SK-N-SH treated with all-trans-retinoic acid at 6 μM for 48 hours (cell line): ENCODE results near the gene PFKL.

Experiments
- ATAC-seq: fragments of 200-7000 bp; cut with Tn5 transposase; 3 replicates; pipeline ENCODE4 v1.9.1; 2020; ENCODE audit warnings: mild to moderate bottlenecking, moderate library complexity
- ARNTL ChIP-seq: fragments of 450-650 bp; formaldehyde crosslinking; IDR thresholded peaks from 2 replicates; pipeline ENCODE4 v1.5.0; 2020; ENCODE audit warnings: low read depth, mild to moderate bottlenecking, moderate library complexity, borderline replicate concordance
- BACH2 ChIP-seq: fragments of 250-450 bp; sonication (Bioruptor Pico); IDR thresholded peaks from 2 replicates; pipeline ENCODE4 v1.9.0; 2021; ENCODE audit warnings: mild to moderate bottlenecking, borderline replicate concordance
- CSDC2 ChIP-seq: fragments of 250-450 bp; sonication (Bioruptor Pico); IDR thresholded peaks from 2 replicates; pipeline ENCODE4 v1.5.0; 2020; ENCODE audit warnings: mild to moderate bottlenecking, moderate library complexity
- ESRRG ChIP-seq: fragments of 250-450 bp; sonication (Bioruptor Pico); IDR thresholded peaks from 2 replicates; pipeline ENCODE4 v1.6.1; 2021; ENCODE audit warnings: mild to moderate bottlenecking
- GLIS3 ChIP-seq: fragments of 250-450 bp; sonication (Bioruptor Pico); IDR thresholded peaks from 2 replicates; pipeline ENCODE4 v1.5.0; 2020; ENCODE audit warnings: mild to moderate bottlenecking, moderate library complexity
- ISL1 ChIP-seq: fragments of 250-450 bp; sonication (Bioruptor Pico); IDR thresholded peaks from 2 replicates; pipeline ENCODE4 v2.1.2; 2022; ENCODE audit warnings: mild to moderate bottlenecking, moderate library complexity
- OSR1 ChIP-seq: fragments of 250-450 bp; sonication (Bioruptor Pico); IDR thresholded peaks from 2 replicates; pipeline ENCODE4 v1.8.0; 2022; ENCODE audit warnings: moderate library complexity, mild to moderate bottlenecking, inconsistent platforms
- PPARA ChIP-seq: fragments of 250-450 bp; sonication (Bioruptor Pico); IDR thresholded peaks from 2 replicates; pipeline ENCODE4 v1.5.0; 2020; ENCODE audit warnings: mild to moderate bottlenecking, borderline replicate concordance
- RARB ChIP-seq: fragments of 250-450 bp; sonication (Bioruptor Pico); IDR thresholded peaks from 2 replicates; pipeline ENCODE4 v1.8.0; 2021; ENCODE audit warnings: mild to moderate bottlenecking, moderate library complexity
- SNAI2 ChIP-seq: fragments of 250-450 bp; sonication (Bioruptor Pico); IDR thresholded peaks from 2 replicates; pipeline ENCODE4 v1.5.0; 2020; ENCODE audit warnings: mild to moderate bottlenecking, moderate library complexity
- TCF4 ChIP-seq: fragments of 250-450 bp; sonication (Bioruptor Pico); IDR thresholded peaks from 2 replicates; pipeline ENCODE4 v1.8.0; 2021; ENCODE audit warnings: mild to moderate bottlenecking, moderate library complexity, borderline replicate concordance
- TOX ChIP-seq: fragments of 250-450 bp; sonication (Bioruptor Pico); IDR thresholded peaks from 2 replicates; pipeline ENCODE4 v1.8.0; 2021; ENCODE audit warnings: mild to moderate bottlenecking, moderate library complexity, borderline replicate concordance
- ZC3H10 ChIP-seq: fragments of 250-450 bp; sonication (Bioruptor Pico); IDR thresholded peaks from 2 replicates; pipeline ENCODE4 v1.5.1; 2021; ENCODE audit warnings: mild to moderate bottlenecking, moderate library complexity
- ZFP3 ChIP-seq: fragments of 250-450 bp; sonication (Bioruptor Pico); IDR thresholded peaks from 2 replicates; pipeline ENCODE4 v1.5.0; 2020; ENCODE audit warnings: mild to moderate bottlenecking, moderate library complexity
- ZFP30 ChIP-seq: fragments of 450-650 bp; formaldehyde crosslinking; IDR thresholded peaks from 2 replicates; pipeline ENCODE4 v1.5.0; 2022; ENCODE audit warnings: mild to moderate bottlenecking, moderate library complexity
- ZNF565 ChIP-seq: fragments of 450-650 bp; formaldehyde crosslinking; conservative IDR thresholded peaks from 2 replicates; pipeline ENCODE4 v1.5.0; 2020; ENCODE audit warnings: low read depth, mild to moderate bottlenecking, moderate library complexity
- ZNF70 ChIP-seq: fragments of 450-650 bp; formaldehyde crosslinking; IDR thresholded peaks from 2 replicates; pipeline ENCODE4 v1.5.0; 2020; ENCODE audit warnings: mild to moderate bottlenecking, moderate library complexity
- ZNF8 ChIP-seq: fragments of 450-650 bp; formaldehyde crosslinking; IDR thresholded peaks from 2 replicates; pipeline ENCODE4 v1.5.0; 2020; ENCODE audit warnings: mild to moderate bottlenecking, moderate library complexity
- TF ChIP-seq, protein P1 (sequence below): fragments of 250-450 bp; sonication (Bioruptor Pico); IDR thresholded peaks from 2 replicates; pipeline ENCODE4 v1.8.0; 2021; ENCODE audit warnings: low read depth, mild to moderate bottlenecking, moderate library complexity, borderline replicate concordance
- TF ChIP-seq, protein P2 (sequence below): fragments of 250-450 bp; sonication (Bioruptor Pico); IDR thresholded peaks from 2 replicates; pipeline ENCODE4 v1.5.0; 2020; ENCODE audit warnings: mild to moderate bottlenecking, moderate library complexity
- TF ChIP-seq, protein P3 (sequence below): fragments of 250-450 bp; sonication (Bioruptor Pico); IDR thresholded peaks from 2 replicates; pipeline ENCODE4 v1.5.1; 2021; ENCODE audit warnings: mild to moderate bottlenecking, moderate library complexity
- TF ChIP-seq, protein P4 (sequence below): fragments of 250-450 bp; sonication (Bioruptor Pico); IDR thresholded peaks from 2 replicates; pipeline ENCODE4 v1.8.0; 2020; ENCODE audit warnings: mild to moderate bottlenecking, moderate library complexity, borderline replicate concordance
- TF ChIP-seq, protein P5 (sequence below): fragments of 250-450 bp; sonication (Bioruptor Pico); IDR thresholded peaks from 2 replicates; pipeline ENCODE4 v1.5.1; 2020; ENCODE audit warnings: low read depth, mild to moderate bottlenecking, moderate library complexity

PFKL gene

DNA sequence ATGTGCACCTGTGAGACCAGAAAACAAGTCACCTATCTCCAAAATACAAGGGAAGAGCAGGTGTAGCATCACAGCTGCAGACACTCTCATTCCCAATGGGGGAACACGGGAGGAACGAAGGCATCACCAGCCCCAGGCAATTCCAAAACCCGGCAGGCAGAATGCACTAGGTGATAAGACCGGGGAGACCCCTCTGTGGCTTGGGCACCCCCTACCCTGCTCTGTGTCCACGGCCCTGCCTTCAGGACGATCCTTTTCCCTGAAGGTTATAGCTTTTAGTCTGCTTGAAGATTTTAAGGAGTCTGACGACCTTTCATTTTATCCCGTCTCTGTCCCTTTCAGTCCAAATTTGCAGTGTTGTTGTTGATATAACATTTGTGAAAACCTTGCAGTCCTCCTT, 72.8 kb downstream of the PFKL start:
- ATAC-seq: no peak
- TF ChIP-seq ESRRG (no peak), ZFP30 (no peak), BACH2 (no peak), ZFP3 (CRISPR knock-in tag) (no peak), TOX (CRISPR knock-in tag) (no peak), SNAI2 (CRISPR knock-in tag) (no peak), ISL1 (CRISPR knock-in tag) (no peak), ZNF70 (CRISPR knock-in tag) (no peak), ARNTL (CRISPR knock-in tag) (no peak), CSDC2 (CRISPR knock-in tag) (no peak), ZNF8 (CRISPR knock-in tag) (no peak), ZC3H10 (CRISPR knock-in tag) (no peak)
- TF ChIP-seq, protein P1, sequence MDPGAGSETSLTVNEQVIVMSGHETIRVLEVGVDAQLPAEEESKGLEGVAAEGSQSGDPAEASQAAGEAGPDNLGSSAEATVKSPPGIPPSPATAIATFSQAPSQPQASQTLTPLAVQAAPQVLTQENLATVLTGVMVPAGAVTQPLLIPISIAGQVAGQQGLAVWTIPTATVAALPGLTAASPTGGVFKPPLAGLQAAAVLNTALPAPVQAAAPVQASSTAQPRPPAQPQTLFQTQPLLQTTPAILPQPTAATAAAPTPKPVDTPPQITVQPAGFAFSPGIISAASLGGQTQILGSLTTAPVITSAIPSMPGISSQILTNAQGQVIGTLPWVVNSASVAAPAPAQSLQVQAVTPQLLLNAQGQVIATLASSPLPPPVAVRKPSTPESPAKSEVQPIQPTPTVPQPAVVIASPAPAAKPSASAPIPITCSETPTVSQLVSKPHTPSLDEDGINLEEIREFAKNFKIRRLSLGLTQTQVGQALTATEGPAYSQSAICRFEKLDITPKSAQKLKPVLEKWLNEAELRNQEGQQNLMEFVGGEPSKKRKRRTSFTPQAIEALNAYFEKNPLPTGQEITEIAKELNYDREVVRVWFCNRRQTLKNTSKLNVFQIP (CRISPR knock-in tag): no peak
- TF ChIP-seq, all 23 proteins: peak for 0

DNA sequence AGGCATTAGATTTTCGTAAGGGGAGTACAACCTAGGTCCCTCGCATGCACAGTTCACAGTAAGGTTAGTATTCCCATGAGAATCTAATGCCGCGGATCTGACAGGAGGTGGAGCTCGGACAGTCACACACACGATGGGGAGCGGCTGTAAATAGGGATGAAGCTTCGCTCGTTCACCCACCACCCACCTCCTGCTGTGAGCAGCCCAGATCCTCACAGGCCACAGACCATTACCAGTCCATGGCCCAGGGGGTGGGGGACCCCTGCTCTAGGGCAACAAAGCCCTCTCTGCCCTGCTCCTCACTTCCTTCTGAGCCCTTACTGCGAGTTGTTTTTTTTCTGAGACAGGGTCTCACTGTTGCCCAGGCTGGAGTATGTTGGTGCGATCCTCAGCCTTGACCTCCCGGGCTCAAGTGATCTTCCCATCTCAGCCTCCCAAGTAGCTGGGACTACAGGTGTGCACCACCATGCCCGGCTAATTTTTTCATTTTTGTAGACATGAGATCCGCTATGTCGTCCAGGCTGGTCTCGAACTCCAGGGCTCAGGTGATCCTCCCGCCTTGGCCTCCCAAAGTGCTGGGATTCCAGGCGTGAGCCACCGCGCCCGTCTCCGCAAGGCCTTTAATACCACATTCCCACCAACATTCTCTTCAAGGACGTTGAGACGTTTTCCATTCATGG, 74.9 kb downstream of the PFKL start:
- no peak for TF ChIP-seq ARNTL (CRISPR knock-in tag)
- no peak for TF ChIP-seq PPARA (CRISPR knock-in tag)
- TF ChIP-seq, protein P2, sequence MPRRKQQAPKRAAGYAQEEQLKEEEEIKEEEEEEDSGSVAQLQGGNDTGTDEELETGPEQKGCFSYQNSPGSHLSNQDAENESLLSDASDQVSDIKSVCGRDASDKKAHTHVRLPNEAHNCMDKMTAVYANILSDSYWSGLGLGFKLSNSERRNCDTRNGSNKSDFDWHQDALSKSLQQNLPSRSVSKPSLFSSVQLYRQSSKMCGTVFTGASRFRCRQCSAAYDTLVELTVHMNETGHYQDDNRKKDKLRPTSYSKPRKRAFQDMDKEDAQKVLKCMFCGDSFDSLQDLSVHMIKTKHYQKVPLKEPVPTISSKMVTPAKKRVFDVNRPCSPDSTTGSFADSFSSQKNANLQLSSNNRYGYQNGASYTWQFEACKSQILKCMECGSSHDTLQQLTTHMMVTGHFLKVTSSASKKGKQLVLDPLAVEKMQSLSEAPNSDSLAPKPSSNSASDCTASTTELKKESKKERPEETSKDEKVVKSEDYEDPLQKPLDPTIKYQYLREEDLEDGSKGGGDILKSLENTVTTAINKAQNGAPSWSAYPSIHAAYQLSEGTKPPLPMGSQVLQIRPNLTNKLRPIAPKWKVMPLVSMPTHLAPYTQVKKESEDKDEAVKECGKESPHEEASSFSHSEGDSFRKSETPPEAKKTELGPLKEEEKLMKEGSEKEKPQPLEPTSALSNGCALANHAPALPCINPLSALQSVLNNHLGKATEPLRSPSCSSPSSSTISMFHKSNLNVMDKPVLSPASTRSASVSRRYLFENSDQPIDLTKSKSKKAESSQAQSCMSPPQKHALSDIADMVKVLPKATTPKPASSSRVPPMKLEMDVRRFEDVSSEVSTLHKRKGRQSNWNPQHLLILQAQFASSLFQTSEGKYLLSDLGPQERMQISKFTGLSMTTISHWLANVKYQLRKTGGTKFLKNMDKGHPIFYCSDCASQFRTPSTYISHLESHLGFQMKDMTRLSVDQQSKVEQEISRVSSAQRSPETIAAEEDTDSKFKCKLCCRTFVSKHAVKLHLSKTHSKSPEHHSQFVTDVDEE (CRISPR knock-in tag): no peak
- no peak for TF ChIP-seq ZFP30
- TF ChIP-seq, protein P3, sequence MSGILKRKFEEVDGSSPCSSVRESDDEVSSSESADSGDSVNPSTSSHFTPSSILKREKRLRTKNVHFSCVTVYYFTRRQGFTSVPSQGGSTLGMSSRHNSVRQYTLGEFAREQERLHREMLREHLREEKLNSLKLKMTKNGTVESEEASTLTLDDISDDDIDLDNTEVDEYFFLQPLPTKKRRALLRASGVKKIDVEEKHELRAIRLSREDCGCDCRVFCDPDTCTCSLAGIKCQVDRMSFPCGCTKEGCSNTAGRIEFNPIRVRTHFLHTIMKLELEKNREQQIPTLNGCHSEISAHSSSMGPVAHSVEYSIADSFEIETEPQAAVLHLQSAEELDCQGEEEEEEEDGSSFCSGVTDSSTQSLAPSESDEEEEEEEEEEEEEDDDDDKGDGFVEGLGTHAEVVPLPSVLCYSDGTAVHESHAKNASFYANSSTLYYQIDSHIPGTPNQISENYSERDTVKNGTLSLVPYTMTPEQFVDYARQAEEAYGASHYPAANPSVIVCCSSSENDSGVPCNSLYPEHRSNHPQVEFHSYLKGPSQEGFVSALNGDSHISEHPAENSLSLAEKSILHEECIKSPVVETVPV: no peak
- no peak for TF ChIP-seq SNAI2 (CRISPR knock-in tag)
- TF ChIP-seq ZNF70 (CRISPR knock-in tag): no peak
- no peak for TF ChIP-seq ZNF565
- TF ChIP-seq RARB (CRISPR knock-in tag): no peak
- no peak for TF ChIP-seq GLIS3 (CRISPR knock-in tag)
- no peak for TF ChIP-seq OSR1 (CRISPR knock-in tag)
- TF ChIP-seq ESRRG: no peak
- no peak for TF ChIP-seq ZFP3 (CRISPR knock-in tag)
- TF ChIP-seq BACH2: no peak
- no peak for TF ChIP-seq ISL1 (CRISPR knock-in tag)
- TF ChIP-seq, protein P4, sequence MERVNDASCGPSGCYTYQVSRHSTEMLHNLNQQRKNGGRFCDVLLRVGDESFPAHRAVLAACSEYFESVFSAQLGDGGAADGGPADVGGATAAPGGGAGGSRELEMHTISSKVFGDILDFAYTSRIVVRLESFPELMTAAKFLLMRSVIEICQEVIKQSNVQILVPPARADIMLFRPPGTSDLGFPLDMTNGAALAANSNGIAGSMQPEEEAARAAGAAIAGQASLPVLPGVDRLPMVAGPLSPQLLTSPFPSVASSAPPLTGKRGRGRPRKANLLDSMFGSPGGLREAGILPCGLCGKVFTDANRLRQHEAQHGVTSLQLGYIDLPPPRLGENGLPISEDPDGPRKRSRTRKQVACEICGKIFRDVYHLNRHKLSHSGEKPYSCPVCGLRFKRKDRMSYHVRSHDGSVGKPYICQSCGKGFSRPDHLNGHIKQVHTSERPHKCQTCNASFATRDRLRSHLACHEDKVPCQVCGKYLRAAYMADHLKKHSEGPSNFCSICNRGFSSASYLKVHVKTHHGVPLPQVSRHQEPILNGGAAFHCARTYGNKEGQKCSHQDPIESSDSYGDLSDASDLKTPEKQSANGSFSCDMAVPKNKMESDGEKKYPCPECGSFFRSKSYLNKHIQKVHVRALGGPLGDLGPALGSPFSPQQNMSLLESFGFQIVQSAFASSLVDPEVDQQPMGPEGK (CRISPR knock-in tag): no peak
- TF ChIP-seq TOX (CRISPR knock-in tag): no peak
- TF ChIP-seq ZNF8 (CRISPR knock-in tag): no peak
- no peak for TF ChIP-seq TCF4 (CRISPR knock-in tag)
- TF ChIP-seq, all 23 proteins: peak for 0
- no peak for ATAC-seq

DNA sequence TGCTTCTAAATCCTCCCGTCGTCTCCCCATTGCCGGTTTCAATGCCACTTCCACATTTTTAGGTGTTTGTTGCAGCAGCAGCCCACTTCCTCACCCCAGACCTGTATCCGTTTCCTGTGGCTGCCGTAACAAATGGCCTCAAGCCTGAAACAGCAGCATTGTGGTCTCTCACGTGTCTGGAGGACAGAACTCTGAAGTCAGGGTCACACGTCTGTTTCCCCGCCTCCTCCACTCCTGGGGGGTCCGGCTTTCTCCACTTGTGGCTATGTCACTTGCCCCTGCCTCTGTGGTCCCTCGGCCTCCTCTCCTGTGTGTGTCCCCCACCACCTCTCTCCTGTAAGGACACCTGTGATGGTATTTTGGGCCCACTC, 75.4 kb downstream of the PFKL start:
- no peak for ATAC-seq
- TF ChIP-seq SNAI2 (CRISPR knock-in tag) (no peak), OSR1 (CRISPR knock-in tag) (no peak), CSDC2 (CRISPR knock-in tag) (no peak), ISL1 (CRISPR knock-in tag) (no peak), ESRRG (no peak), TCF4 (CRISPR knock-in tag) (no peak), ZNF70 (CRISPR knock-in tag) (no peak), PPARA (CRISPR knock-in tag) (no peak), ARNTL (CRISPR knock-in tag) (no peak), ZC3H10 (CRISPR knock-in tag) (no peak), ZNF565 (no peak), ZFP30 (no peak), ZFP3 (CRISPR knock-in tag) (no peak), TOX (CRISPR knock-in tag) (no peak), BACH2 (no peak)
- TF ChIP-seq, protein P5, sequence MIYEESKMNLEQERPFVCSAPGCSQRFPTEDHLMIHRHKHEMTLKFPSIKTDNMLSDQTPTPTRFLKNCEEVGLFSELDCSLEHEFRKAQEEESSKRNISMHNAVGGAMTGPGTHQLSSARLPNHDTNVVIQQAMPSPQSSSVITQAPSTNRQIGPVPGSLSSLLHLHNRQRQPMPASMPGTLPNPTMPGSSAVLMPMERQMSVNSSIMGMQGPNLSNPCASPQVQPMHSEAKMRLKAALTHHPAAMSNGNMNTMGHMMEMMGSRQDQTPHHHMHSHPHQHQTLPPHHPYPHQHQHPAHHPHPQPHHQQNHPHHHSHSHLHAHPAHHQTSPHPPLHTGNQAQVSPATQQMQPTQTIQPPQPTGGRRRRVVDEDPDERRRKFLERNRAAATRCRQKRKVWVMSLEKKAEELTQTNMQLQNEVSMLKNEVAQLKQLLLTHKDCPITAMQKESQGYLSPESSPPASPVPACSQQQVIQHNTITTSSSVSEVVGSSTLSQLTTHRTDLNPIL (CRISPR knock-in tag): no peak
- TF ChIP-seq, protein P1 (CRISPR knock-in tag): no peak
